NCI-H526 treated with DMSO at 0.1 percent for 48 hours (cell line): ENCODE measurements around the gene CDYL2.
"Not testable (repeated sequence)": the region's sequence is repeated elsewhere in the genome, so short reads cannot be mapped to it uniquely, and the experiment has no call there.

Experiments
- DNase-seq: peaks from one replicate; lab custom pipeline; 2025; lab: John Stamatoyannopoulos, UW

Gene CDYL2

GRCh38 chr16:80807906-80808305 lies 3.5 kb upstream of the CDYL2 start:
- no peak for DNase-seq

GRCh38 chr16:80806927-80807340 lies 2.5 kb upstream of the CDYL2 start:
- DNase-seq: no peak

DNA sequence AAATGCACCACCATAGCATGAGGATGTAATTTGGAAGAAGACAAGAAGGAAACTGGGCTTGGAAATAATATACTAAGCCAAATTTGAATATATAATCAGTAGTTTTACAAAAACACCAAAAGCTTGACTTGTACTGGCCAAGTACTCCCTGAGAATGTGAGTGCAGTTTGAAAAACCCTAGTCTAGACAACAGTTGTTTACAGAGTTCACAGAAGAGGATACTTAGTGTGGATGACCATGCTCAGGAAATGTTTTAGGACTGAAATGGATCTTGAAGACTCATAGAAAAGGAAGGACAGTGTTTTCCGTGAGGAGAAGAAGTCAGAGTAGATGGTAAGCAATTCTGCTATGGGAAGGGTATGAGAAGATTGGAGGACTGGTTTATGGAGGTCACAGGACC lies 1.9 kb upstream of the CDYL2 start:
- DNase-seq: no peak

DNA sequence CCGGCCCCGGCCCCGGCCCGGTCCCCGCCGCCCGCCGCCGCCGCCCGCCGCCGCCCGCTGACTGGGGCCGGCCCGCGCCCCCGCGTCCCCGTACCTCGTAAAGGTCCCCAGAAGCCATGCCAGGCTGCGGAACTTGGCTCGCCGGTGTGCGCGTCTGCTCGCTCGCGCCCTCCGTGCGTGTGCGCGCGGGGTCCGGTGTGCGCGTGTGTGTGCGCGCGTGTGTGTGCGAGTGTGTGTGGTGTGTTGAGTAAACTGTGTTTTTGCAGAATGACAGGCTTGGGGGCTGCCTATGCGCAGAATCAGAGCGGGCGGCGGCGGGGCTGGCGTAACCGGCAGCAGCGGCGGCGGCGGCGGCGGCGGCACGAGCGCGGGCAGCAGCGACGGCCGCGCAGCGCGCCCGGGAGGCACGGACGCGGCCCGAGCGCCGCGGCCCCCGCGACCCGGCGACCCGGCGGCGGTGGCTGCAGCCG lies 307 bp downstream of the CDYL2 start:
- DNase-seq: no peak

DNA sequence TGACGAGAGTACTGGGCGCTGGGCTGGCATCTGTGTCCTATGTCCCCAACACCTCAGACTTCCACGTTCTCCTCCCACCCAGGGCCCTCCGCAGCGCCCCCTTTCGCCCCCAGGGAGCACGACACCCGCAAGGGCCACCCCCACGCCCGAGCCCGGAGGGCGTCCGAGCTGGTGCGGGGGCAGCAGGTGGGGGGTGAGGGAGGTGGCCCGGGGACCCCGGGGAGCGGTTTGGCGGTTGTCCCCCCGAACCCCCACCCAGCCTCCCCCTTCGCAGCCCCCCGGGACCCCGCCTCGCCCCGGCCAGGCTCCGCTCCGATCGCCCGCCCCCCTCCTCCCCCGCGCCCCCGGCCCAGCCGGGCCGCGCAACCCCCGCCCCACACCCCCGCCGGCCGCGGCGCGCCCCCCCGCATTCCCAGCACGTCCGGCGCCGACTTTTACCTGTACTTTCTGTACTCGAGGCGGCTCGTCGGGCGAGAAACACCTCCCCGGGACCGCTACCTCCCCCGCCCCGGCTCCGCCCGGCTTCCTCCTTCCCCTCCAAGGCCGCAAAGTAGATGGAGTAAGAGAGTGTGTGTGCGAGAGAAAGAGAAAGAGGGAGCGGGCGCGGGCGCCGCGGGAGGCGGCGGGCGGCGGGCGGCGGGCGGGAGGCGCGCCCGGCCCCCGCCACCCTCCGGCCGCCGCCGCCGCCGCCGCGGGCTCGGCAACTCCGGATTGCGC lies 901 bp downstream of the CDYL2 start:
- no peak for DNase-seq

DNA sequence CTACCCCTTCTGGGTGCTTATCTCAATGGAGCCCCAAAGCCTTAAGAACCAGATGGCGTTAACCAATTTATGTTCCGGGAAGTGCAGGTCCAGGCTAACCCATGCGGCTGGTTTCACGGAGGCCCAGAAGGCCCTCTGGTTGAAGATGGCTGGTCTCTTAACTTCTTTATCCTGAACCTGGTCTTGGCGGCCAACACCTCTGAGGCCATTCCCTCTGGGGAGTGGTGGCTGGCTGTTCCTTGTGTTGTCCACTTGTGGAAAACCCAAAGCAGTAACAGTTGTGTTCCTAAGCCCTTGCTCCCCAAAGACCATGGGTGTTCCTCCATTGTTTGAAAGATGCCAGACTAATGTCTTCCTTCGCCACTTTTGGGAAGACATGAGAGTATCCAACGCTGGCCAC lies 1.5 kb downstream of the CDYL2 start:
- no peak for DNase-seq

GRCh38 chr16:80802138-80802537 lies 2.3 kb downstream of the CDYL2 start:
- DNase-seq: no peak

DNA sequence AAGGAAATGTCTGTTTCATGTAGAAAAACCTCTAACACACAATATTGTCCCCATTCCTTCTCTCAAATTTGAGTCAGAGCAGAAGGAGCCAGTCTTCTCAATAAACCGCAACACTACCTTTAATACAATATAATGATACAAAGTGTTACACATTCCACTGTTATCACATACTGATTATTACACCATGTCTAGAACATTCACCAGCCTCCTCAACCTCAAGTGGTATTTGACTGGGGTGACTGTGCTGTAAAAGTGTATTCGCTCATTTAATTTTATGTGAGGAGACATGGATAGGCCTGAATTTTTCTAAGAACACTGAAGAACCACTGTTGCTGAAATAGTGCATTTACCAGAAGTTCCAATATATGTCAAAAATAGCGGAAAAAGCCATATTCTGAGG lies 10.3 kb downstream of the CDYL2 start:
- no peak for DNase-seq

GRCh38 chr16:80792031-80792430 lies 12.4 kb downstream of the CDYL2 start:
- DNase-seq: no peak

DNA sequence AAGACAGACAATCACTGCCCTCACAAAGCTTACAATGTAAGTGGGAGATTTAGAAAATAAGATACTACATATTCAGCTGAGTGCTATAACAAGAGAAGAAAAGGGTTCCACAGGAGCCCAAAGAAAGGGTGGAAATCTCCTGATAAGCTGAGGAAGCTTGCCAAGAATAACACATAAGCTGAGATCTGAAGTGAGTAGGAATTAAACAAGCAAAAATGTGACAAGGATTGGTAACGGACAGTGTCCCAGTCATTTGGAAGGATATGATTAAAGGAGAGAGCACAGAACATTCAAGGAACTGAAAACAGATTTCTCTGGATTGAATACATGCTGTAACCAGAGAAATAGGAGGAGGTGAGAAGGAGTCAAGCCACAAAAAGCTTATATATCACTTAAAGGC lies 13.0 kb downstream of the CDYL2 start:
- DNase-seq: no peak

DNA sequence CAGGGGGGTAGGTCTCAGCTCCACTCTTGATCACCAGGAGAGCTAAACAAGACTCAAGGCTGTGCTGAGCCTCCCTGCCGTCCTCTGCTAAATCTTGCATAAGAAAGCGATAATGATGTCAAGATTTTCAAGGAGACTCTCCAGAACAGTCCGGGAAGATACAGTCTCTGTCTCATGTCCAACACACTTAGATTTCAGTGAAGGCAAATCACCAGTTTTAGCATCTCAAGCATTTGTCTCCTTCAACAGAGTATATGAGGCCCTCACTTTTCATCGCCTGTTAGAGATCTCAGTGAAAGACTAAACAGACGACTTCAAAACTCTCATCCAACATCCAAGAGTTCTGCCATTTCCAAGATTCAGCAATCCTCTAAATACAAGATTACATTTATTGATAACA lies 13.6 kb downstream of the CDYL2 start:
- no peak for DNase-seq

DNA sequence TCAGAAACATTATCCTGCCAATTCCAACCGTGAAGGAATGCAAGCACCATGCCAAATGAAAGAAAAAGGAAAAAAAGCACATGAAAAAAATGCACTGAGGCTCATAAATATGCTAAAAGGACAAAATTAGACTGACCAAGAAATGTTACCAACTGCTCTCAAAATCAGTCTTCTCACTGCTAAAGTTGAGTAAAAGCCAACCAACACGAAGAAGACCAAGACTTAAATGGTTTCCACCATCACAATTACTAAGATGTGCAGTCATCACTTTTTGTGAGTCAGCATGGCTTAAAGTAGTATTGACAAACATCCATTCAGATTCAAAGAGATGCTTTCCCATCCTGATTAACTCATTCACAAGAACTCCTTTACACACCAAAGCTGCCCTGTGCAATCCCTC lies 16.4 kb downstream of the CDYL2 start:
- no peak for DNase-seq

GRCh38 chr16:80786561-80786960 lies 17.8 kb downstream of the CDYL2 start:
- not testable (repeated sequence) for DNase-seq

DNA sequence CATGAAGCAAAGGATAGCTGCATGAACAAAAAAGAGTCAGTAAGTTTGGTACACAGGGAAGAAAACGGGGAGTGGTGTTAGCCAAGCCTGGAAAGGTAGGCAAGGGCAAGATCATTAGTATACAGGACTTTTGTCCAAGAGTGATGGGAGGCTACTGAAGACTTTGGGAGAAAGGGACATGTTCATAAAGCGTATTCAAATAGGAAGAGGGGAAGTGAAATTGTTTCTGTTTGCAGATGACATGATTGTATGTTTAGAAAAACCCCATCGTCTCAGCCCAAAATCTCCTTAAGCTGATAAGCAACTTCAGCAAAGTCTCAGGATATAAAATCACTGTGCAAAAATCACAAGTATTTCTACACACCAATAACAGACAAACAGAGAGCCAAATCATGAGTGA lies 19.4 kb downstream of the CDYL2 start:
- DNase-seq: no peak

GRCh38 chr16:80778703-80779102 lies 25.7 kb downstream of the CDYL2 start:
- no peak for DNase-seq

DNA sequence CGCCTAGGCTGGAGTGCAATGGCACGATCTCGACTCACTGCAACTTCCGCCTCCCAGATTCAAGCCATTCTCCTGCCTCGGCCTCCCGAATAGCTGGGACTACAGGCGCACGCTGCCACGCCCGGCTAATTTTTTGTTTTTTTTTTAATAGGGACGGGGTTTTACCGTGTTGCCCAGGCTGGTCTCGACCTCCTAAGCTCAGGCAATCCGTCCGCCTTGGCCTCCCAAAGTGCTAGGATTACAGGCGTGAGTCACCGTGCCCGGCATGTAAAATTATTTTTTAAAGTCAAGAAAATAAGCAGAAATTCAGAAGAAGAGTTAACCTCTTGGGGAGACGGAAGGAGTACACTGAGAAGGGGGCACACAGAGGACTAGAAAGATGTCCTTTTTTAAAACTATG lies 27.5 kb downstream of the CDYL2 start:
- no peak for DNase-seq

GRCh38 chr16:80775450-80775849 lies 28.9 kb downstream of the CDYL2 start:
- no peak for DNase-seq

DNA sequence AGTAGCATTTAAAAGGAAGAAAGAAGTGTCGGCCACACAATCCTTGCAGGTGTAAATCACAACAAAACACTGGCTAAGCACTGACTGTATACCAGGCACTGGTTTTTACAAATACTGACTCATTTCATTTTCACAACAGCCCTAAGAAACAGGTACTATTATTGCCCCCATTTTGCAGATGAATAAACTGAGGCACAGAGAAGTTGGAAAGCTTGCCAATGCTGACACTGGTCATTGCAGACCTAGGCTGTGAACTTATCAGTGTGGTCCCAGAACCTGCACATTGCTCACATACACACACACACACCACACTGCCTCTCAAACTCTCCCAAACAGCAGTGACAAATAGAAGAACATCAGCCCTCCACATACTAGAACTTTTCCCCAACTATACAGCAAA lies 37.6 kb downstream of the CDYL2 start:
- DNase-seq: no peak

DNA sequence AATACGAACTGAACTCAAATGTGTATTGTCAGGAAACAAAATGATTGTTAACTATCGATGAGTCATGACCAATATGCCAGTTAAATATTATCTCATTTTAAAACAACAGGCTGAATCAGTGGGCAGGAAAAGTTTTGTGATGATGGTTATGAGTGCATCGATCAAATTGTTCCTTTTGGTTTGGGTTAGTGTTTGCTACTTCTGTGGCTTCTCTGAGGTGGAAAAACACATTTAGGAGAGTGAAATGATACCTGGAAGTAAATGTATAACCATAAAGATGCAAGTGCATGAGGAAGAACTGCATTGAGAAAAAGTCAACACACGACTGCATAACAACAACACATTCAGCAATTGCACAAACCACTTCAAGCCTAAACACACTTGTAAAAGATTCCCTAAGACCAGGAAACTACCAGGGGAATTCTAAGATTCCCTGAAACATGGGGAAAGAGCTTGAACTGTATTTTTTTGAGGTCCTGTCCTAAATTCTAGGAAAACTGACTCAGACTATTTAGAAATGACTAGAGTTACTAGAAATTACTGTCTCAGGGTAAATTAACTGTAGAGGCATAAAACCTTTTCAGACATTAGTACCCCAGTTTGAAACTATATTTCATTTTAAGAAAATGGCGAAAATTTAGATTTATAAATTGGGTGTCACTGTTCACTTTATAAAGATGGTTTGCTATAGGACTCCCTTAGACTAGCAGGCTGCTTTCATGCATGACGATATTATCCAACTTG lies 44.8 kb downstream of the CDYL2 start:
- no peak for DNase-seq

GRCh38 chr16:80754476-80754875 lies 49.9 kb downstream of the CDYL2 start:
- DNase-seq: no peak

- DNase-seq: no peak
Observed at GRCh38 chr16:80752541-80752940, 51.9 kb downstream of the CDYL2 start.

DNA sequence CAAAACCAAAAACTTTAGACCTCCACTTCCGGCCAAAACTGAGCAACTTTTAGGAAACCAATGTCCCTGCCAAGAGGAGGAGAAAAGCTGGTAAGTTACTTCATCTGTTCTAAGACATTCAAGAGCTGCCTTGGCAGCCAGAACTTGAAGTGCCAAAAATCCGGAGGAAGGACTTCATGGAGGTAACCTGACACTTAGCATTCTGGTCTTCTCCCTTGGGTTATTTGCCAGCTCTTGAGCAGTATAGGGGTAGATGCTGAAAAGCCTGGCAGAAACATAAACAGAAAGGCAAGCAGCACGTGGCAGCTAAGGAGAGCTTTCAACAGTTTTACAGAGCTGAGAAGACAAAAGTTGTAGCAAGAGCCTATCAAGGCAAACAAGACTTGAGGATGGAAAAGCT lies 53.2 kb downstream of the CDYL2 start:
- DNase-seq: no peak

- no peak for DNase-seq
Observed at GRCh38 chr16:80746231-80746630, 58.2 kb downstream of the CDYL2 start.

- DNase-seq: no peak
Observed at GRCh38 chr16:80744856-80745255, 59.5 kb downstream of the CDYL2 start.
